NCI-H526 (cell line): Measurements from ENCODE around the gene KLK6.
"Not testable (repeated sequence)": the region's sequence is repeated elsewhere in the genome, so short reads cannot be mapped to it uniquely, and the experiment has no call there.

Experiments
- DNase-seq, 2 experiments: peaks; one replicate each; lab custom pipeline; 2025; lab: John Stamatoyannopoulos, UW

The KLK6 gene

DNA sequence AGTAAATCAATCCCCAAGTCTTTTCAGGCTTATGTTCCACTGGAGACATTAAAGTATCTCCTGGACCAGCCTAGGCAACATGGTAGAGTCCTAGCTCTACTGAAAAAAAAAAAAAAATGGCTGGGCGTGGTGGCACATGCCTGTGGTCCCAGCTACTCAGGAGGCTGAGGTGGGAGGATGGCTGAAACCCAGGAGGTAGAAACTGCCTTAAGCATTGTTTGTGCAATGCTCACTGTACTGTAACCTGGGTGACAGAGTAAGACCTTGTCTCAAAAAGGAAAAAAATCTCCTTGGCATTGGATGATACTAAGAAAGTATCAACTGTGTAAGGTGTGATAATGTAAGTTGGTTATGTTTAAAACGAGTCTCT lies 23.3 kb upstream of the KLK6 start:
- DNase-seq: no peak

DNA sequence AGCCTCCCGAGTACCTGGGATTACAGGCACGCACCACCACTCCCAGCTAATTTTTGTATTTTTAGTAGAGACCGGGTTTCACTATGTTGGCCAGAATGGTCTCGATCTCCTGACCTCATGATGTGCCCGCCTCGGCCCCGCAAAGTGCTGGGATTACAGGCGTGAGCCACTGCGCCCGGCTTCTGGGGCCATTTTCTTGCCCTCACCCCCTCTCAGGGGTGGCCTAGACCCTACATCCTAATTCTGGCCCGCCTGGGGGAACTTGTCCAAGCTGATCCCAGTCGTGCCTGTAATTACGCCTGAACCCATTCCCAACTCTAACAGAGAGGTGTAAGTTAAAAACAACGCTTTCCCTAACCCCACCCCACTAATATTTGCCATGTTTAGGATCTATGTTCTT lies 15.0 kb upstream of the KLK6 start:
- DNase-seq: not testable (repeated sequence)

DNA sequence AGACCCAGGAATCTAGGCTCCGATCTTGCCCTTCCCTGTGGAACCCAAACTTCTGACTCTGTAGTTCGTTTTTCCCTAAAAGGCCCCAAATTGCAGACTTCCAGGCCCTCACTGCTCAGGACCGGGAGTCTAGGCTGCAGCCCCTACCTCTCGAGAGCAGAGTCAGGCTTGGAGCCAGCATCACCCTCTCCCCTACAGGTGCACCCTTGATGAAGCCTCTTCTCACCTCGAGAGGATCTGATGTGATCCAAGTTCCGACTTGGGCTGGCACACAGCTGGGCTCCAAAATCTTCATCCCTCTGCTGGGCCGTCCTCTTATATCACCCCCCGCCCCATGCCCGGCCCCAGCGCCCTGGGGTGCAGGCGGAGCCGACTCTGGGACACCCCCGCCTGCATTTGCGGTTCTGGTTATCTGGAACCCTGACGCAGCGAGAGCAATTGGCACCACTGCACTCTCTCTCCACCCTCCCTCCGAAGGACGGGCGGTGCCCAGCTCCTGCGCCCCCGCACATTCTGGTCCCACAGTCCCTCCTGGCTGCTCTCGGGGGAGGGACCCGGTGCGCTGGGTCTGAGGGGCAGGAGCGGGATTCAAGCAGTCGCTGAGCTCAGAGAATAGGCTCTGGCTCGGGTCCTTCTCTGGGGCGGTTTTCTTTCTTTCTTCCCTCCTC lies 14.4 kb upstream of the KLK6 start, which contains the start of gene KLK7:
Gene KLK7 (minus strand): TSS at position 293 of the 668 bp plus-strand sequence. CDS start 1,518 bp downstream, outside the sequence.
- no peak for DNase-seq

DNA sequence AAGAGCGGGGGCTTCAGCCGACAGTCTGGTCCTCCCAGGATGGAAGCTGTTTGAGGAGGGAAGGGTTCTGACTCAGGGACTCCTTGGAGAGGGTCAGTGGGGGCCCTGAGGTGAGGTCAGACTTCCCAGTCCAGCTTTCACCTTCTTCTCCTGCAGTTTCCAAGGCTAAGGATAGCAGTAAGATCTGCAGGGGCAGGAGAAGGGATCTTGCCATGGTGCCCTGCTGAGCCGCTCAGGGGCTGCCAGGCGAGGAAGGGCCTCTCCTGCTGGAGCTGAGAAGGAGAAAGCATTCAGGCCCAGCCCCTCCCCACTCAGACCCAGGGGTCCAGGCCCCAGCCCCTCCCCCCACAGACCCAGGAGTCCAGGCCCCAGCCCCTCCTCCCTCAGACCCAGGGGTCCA lies 12.8 kb upstream of the KLK6 start:
- DNase-seq: no peak

DNA sequence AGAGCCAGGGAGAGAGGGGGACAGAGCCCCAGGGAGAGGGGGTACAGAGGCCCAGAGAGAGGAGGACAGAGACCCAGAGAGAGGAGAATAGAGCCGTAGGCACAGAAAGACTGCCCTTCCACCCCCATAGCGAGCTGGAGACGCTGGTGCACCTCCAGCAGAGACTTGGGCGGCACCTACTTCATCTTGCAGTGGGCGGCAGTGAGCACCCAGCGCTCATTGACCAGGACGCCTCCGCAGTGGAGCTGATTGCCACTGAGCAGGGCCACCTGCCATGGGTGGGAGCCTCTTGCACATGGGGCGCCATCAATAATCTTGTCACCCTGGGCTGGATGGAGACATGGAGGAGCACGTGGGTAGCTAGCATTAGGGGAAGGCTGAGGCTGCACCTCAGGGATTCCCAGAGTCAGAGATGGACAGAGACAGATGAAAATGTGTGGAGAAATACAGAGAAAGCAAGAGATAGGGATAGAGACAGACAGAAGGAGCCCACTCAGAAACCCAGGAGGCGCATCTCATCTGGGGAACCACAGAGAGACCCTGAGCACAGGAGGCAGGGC lies 12.3 kb upstream of the KLK6 start:
- no peak for DNase-seq

DNA sequence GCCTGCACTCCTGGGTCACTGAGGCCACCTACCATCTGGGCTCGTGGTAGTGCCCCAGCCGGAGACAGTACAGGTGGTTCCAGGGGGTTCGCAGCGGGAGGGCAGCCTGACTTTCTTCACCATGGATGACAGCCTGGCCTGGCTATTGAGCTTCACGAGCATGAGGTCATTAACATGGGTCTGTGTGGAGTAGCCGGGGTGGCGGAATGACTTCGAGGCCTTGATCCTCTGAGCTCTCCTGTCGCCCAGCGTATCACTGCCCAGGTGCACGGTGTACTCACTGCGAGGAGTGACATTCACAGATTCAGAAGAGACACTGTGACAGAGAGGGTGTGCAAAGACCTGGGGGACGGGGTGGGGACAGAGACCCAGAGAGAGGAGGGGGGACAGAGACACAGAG lies 10.8 kb upstream of the KLK6 start:
- DNase-seq: no peak

DNA sequence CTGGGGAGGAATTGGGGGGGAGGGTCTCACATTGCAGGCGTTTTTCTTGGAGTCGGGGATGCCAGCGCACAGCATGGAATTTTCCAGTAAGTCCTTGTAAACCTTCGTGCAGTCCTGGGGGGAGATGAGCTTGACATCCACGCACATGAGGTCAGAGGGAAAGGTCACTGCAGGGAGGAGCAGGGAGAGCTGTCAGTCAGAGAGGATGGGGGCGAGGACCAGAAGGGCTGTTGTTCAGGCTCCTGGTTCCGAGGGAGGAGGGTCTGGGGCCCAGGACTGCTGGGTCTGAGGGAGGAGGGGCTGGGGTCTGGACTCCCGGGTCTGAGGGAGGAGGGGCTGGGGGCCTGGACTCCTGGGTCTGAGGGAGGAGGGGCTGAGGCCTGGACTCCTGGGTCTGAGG lies 10.4 kb upstream of the KLK6 start:
- no peak for DNase-seq

DNA sequence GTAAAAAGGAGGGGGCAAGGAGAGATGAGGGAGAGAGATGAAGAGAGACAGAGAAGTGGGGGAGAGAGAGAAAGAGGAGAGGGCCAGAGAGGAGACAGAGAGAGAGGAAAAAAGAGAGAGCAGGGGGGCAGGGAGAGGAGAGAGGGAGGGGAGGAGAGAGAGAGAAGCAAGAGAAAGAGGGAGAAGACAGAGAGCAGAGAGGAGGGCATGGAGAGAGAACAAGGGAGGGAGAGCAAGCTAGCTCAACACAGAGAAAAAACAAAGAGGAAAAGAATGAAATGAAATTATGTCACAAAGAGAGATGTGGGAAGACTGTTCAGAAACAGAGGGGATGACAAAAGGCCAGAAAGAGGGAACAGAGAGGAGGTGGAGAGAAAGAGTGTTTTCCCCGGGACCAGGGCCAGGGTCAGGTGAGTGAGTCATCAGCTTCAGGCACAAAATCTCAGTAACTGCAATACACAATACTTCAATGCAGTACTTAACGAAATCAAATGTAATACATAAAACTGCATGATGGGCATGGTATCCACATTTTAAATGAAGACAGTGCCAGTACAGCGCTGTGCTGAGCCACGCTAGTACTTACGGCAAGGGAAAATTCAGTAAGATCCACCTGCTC lies 9.5 kb upstream of the KLK6 start:
- no peak for DNase-seq

DNA sequence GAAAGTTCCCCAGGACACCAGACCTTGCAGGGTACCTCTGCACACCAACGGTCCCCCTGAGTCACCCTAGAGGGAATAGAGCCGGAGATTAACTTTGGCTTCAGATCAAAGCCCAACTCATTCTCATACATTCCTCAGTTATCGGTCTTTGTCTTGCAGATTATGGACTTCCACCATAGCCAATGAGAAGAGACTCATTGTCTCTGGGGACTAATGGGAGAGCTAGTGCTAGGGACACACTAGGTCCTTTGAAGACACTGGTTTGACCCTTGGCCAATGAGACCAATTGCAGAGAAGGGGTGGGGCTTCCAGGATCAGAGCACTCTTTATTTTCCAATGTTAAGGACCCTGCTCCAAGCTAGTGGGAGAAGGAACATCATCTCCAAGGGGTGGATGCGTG lies 8.2 kb upstream of the KLK6 start:
- DNase-seq: no peak

DNA sequence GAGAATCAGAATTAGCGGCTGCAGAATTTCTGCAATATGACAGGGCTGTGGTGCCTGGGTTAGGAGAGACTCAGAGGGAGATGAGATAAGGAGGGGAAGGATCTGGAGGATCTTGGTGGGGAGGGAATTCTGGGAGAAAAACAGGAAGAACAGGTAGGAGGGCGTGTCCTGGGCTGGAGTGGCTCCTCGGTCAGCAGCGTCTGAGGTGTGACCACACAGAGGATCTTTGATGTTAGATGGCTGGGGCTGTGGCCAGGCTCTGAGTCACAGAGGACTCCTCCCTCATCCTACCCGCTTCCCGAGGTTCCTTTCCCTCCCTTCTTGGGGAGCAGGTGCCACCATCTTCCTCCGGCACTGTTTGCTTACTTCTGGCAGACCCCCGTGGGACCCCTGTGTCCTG lies 6.4 kb upstream of the KLK6 start:
- no peak for DNase-seq

DNA sequence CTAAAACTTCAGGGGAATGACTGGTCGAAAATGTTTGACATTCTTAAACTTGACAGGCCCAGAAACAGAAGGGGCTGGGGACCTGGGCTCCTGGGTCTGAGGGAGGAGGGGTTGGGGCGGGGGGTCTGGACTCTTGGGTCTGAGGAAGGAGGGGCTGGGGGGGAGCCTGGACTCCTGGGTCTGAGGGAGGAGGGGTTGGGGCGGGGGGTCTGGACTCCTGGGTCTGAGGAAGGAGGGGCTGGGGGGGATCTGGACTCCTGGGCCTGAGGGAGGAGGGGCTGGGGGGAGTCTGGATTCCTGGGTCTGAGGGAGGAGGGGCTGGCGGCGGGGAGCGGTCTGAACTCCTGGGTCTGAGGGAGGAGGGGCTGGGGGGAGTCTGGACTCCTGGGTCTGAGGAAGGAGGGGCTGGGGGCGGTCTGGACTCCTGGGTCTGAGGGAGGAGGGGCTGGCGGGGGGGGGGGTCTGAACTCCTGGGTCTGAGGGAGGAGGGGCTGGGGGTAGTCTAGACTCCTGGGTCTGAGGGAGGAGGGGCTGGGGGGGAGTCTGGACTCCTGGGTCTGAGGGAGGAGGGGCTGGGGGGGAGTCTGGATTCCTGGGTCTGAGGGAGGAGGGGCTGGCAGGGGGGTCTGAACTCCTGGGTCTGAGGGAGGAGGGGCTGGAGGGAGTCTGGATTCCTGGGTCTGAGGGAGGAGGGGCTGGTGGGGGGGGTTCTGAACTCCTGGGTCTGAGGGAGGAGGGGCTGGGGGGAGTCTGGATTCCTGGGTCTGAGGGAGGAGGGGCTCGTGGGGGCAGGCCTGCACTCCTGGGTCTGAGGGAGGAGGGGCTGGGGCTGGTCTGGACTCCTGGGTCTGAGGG lies 5.5 kb upstream of the KLK6 start:
- DNase-seq: no peak

DNA sequence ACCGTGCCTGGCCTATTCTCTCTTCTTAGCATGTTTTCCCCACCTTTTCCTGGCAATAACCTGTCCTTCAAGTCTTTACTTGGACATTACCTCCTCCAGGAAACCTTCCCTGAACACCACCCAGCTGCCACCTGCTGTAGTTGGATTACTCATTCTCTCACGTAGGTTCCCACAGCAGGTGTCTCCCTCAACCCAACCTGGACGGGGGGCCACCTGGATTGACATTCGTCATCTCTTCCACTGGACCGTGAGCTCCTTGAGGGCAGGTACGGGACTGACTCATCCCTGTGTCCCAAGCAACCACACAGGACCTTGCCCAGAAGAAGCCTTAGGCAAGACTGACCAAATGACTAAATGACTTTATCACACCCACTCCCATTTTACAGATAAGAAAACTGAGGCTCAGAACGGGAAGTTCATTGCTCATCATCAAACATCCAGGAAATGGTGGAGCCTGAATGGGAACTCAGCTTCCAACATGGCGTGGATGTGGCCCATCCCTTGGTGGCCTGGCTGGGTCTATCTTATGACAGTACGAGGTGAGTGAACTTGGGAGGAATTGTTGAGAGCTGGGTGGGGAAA lies 3.5 kb upstream of the KLK6 start:
- no peak for DNase-seq

DNA sequence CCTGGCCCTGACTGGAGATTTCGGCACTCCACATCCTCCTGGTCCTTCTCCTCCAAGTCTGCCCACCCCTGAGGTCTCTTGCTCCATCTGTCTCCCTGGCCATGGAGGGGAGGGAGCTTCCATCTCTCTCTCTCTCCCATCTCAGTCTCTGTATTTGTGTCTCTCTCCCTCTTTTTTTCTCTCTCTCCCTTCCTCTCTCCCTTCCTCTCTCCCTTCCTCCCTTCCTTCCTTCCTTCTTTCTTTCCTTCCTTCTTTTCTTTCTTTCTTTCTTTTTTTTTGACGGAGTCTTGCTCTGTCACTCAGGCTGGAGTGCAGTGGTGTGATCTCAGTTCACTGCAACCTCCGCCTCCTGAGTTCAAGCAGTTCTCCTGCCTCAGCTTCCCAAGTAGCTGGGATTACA lies 419 bp upstream of the KLK6 start:
- DNase-seq: not testable (repeated sequence)

DNA sequence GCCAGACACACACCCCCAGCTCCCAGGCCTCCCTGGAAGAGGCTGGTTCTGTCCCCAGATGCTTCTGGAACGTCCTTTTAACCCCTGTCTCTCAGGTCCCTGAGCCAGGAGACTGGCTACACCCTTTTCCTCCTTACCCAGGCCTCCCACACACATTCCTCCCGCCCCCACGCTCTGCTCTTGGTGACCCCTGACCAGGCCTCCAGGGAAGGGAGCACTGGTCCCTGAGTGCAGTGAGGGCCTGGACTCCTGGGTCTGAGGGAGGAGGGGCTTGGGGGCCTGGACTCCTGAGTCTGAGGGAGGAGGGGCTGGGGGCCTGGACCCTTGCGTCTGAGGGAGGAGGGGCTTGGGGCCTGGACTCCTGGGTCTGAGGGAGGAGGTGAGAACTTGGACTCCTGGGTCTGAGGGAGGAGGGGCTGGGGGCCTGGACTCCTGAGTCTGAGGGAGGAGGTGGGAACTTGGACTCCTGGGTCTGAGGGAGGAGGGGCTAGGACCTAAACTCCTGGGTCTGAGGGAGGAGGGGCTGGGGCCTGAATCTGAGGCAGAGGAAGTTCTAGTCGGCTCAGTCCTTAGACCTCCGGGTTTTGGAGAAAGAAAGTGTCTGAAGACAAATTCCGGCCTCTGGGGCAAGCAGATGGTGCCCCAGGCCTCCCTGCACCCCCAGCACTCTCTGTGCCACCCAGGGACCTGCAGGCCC lies 527 bp downstream of the KLK6 start:
- DNase-seq: no peak

DNA sequence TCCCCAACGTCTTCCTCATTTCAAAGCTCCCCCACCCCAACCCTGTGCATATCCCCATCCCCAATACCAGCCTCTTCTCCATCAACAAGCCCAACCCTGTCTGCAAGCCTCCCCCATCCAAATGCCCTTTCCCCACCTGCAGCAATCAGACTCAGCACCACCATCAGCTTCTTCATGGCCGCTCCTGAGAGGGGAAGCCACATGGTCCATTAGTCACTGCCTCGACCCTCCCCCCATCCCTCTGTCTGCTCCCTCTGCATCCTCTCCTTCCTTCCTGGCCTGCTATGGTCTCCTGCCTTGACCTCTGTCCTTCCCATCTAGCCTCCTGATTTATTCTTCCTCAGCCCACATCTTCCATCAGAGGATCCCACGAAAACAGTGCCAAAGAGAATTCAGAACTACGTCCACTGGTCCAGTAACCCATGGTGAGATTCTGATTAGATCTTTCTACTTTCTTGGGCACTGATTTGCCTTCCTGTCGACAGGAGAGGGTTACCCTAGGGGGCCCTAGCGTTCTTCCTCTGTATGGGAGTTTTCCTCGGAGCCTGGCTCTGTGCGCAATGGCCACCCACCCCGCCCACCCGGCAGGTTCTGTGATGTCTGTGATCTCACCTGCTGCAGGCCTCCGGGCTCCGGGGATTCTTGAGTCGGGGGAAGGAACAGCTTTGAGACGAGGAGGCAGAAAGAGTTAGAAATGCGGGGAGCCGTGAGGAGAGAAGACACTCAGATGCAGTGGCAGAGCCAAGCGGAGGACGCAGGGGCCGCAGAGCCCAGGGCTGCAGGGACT lies 1.3 kb downstream of the KLK6 start:
- DNase-seq: no peak

DNA sequence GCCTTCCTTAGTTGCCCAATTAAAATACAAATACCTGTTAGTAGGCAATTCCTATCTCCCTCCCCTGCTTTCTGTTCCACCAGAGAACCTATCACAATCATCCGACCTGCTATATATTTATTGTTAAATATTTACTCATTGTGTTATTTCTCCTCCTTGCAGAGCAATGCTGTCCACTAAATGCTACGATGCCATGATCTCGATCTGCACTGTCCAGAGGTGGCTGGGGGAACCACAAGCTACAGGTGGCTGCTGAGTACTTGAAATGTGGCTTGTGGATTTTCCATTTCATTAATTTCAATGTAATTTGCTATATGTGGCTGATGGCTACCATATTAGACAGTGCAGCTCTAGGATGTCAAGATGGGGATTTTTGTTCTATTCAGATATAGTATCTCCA lies 5.1 kb downstream of the KLK6 start:
- no peak for DNase-seq

DNA sequence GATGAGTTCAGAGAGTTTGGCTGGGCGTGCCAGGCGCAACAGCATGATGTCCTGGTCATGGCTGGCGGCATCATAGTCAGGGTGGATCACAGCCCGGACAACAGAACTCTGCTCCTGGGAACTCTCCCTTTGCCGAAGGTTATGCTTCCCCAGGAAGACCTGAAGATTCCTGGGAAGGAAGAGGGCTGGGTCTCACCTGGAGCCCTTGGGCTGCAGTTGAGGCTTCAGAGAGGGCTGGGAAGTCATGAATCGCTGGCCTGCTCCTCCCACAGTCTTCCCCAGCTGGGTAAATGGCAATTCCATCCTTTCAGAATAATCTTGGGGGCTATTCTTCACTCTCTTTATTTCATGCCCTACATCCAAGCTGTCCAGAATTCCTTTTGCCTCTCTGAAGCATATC lies 6.0 kb downstream of the KLK6 start:
- DNase-seq: no peak

DNA sequence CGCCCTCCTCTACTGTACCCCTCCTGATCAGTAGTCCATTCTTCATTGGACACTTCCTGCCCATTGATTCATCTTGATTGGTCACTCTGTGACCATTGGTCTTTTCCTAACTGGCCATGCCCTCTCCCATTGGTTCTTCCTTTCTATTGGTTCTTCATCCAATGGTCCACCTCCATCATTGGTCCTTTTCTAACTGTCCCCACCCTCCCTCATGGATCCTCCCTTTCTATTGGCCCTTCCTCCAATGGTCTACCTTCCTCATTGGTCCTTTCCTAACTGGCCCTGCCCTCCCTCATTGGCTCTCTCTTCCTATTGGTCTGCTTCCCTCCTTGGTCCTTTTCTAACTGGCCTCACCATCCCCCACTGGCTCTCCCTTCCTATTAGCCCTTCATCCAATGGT lies 7.1 kb downstream of the KLK6 start:
- DNase-seq: no peak

DNA sequence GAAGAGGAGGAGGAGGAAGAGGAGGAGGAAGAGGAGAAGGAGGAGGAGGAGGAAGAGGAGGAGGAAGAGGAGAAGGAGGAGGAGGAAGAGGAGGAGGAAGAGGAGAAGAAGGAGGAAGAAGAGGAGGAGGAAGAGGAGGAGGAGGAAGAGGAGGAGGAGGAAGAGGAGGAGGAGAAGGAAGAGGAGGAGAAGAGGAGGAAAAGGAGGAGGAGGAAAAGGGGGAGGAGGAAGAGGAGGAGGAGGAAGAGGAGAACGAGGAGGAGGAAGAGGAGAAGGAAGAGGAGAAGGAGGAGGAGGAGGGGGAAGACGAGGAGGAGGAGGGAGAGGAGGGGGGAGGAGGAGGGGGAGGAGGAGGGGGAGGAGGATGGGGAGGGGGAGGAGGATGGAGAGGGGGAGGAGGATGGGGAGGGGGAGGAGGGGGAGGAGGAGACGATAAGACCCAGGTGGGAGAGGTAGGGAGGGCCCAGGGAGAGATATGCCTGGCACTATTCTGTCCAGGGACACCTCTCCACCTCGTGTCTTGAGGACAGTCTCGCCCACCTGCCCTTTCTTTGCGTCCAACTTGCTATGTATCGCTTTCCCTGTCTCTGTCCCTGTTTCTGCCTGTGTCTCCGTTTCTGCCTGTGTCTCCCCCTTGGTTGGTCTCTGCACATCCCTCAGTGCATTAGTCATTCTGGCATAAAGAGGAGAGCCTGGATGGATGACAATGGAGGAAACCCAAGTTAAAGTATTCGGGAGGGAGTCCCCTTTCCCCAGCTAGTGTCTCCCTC lies 9.5 kb downstream of the KLK6 start:
- peak in 1 of 2 experiments; percentile 11 for DNase-seq

DNA sequence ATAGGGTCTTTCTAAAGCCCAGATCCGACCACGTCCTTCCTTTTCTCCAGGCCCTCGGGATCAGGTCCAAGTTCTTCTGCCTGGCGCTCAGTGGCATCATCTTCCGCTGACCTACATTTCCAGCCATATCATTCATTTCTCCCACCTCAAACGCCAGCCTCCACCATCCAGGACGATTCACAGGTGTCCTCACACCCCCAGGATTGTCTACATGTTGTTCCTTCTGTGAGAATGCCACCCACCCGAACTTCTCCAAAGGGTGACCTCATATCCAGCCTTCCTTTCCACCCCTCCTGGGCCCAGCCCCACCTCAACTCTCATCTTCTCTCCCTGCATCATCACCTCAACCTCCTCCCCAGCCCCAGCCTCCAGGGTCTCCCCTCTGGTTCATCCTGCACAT lies 11.8 kb downstream of the KLK6 start:
- no peak for DNase-seq
